ENCODE measurements around the gene USO1. TPM values are rescaled to one million over a fixed set of nuclear protein-coding genes. Genes with fewer than 3 reads are reported as not detected.

The USO1 gene
- total RNA-seq, 1 donor from 2014 or later = 114 TPM

DNA sequence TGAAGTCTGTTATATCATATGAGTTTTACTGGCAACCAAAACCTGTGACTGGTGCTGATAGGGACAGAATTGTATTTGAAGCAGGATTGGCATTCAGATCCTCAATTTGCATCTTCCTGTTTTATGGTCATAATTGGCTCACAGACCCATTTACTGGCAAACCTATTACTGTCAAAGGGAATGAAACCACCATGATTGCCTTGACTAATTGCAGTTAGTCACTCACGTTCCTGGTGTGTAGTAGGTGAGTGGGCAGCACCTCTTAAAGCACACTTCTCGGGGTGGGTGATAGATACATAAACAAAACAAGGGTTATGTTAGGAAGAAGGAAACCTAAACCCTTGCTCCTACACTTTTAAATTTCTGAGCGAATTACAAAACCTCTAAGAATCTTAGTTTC, 96.8 kb downstream of the USO1 start:
- H3K27me3 Mint-ChIP-seq (ENCODE audit: insufficient read depth, low read depth) = no peaks in the 10 kb centered on the region
- Histone ChIP-seq H3K79me2 (ENCODE audit: low read depth) (no peaks in the 10 kb centered on the region), H3K36me3 (no peaks in the 10 kb centered on the region), H3K27me3 (no peaks in the 10 kb centered on the region), H3K4me3 (no peak overlapping the region), H3K9ac (no peak overlapping the region), H3K4me1 (no peaks in the 10 kb centered on the region), H3F3A (ENCODE audit: low read depth) (no peaks in the 10 kb centered on the region), H3K4me2 (no peak overlapping the region), H3K9me3 (ENCODE audit: low read depth) (no peaks in the 10 kb centered on the region), H2AFZ (replicated peaks) (no peak overlapping the region), H3K27ac (no peak overlapping the region), H4K20me1 (ENCODE audit: low read depth) (no peaks in the 10 kb centered on the region)
- peaks cover 3% of the 10 kb centered on the region for H3K36me3 Mint-ChIP-seq
- no peak overlapping the region for H3K4me3 Mint-ChIP-seq
- H3K9me3 Mint-ChIP-seq = no peaks in the 10 kb centered on the region
- no peak for DNase-seq (ENCODE audit: low spot score)
- no peak for TF ChIP-seq EZH2 (IDR thresholded peaks at IDR 0.05)
- H3K27ac Mint-ChIP-seq = no peak overlapping the region
- no peaks in the 10 kb centered on the region for H3K4me1 Mint-ChIP-seq

DNA sequence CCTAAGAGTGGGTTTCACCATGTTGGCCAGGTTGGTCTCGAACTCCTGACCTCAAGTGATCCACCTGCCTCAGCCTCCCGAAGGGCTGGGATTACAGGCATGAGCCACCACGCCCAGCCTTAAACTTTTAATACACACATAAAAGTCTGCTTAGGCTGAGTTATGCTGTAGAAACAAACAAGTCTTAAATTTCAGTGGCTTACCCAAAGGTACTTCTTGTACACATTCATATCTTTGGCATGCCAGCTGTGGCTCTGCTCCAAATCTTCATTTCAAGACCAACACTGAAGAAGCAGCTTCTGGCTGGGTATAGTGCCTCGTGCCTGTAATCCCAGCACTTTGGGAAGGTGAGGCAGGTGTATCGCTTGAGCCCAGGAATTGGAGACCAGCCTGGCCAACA, 97.6 kb downstream of the USO1 start:
- Histone ChIP-seq H3K27ac (no peak overlapping the region), H3F3A (ENCODE audit: low read depth) (no peaks in the 10 kb centered on the region), H3K4me2 (no peak overlapping the region), H2AFZ (replicated peaks) (no peak overlapping the region), H3K9me3 (ENCODE audit: low read depth) (no peaks in the 10 kb centered on the region), H3K79me2 (ENCODE audit: low read depth) (no peaks in the 10 kb centered on the region), H3K4me1 (no peaks in the 10 kb centered on the region), H3K27me3 (no peaks in the 10 kb centered on the region), H3K4me3 (no peak overlapping the region), H3K36me3 (no peaks in the 10 kb centered on the region), H3K9ac (no peak overlapping the region), H4K20me1 (ENCODE audit: low read depth) (no peaks in the 10 kb centered on the region)
- Mint-ChIP-seq H3K27ac (no peak overlapping the region), H3K36me3 (no peaks in the 10 kb centered on the region), H3K9me3 (no peaks in the 10 kb centered on the region), H3K4me3 (no peak overlapping the region), H3K27me3 (ENCODE audit: insufficient read depth, low read depth) (no peaks in the 10 kb centered on the region), H3K4me1 (no peaks in the 10 kb centered on the region)
- TF ChIP-seq, protein P1, sequence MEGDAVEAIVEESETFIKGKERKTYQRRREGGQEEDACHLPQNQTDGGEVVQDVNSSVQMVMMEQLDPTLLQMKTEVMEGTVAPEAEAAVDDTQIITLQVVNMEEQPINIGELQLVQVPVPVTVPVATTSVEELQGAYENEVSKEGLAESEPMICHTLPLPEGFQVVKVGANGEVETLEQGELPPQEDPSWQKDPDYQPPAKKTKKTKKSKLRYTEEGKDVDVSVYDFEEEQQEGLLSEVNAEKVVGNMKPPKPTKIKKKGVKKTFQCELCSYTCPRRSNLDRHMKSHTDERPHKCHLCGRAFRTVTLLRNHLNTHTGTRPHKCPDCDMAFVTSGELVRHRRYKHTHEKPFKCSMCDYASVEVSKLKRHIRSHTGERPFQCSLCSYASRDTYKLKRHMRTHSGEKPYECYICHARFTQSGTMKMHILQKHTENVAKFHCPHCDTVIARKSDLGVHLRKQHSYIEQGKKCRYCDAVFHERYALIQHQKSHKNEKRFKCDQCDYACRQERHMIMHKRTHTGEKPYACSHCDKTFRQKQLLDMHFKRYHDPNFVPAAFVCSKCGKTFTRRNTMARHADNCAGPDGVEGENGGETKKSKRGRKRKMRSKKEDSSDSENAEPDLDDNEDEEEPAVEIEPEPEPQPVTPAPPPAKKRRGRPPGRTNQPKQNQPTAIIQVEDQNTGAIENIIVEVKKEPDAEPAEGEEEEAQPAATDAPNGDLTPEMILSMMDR (IDR thresholded peaks at IDR 0.05) = no peak
- no peak for TF ChIP-seq EZH2phosphoT487 (IDR thresholded peaks at IDR 0.05)
- TF ChIP-seq EZH2 (IDR thresholded peaks at IDR 0.05) = no peak
- DNase-seq (ENCODE audit: low spot score) = no peak

DNA sequence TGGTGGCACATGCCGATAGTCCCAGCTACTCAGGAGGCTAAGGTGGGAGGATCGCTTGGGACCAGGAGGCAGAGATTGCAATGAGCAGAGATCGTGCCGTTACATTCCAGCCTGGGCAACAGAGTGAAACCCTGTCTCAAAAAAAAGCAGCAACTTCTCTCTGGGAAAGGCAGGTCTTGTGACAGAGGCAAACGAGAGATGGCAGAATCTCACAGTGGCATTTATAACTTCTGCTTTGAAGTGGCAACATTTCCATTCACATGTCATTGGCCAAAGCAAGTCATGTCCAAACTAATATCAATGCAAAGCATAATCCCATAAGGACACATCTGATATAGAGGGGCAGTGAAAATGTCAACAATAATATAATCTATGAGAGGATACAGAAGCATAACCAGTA, 98.0 kb downstream of the USO1 start:
- TF ChIP-seq EZH2phosphoT487 (IDR thresholded peaks at IDR 0.05) (no peak), EZH2 (IDR thresholded peaks at IDR 0.05) (no peak)
- TF ChIP-seq, protein P1 (IDR thresholded peaks at IDR 0.05) = no peak
- no peak overlapping the region for H3K4me3 Mint-ChIP-seq
- no peak for DNase-seq (ENCODE audit: low spot score)
- no peak overlapping the region for H3K4me2 ChIP-seq
- H3K9me3 Mint-ChIP-seq = no peaks in the 10 kb centered on the region
- no peaks in the 10 kb centered on the region for H3K79me2 ChIP-seq (ENCODE audit: low read depth)
- no peak overlapping the region for H3K4me3 ChIP-seq
- no peaks in the 10 kb centered on the region for H3K9me3 ChIP-seq (ENCODE audit: low read depth)
- no peaks in the 10 kb centered on the region for H3F3A ChIP-seq (ENCODE audit: low read depth)
- no peak overlapping the region for H3K9ac ChIP-seq
- no peaks in the 10 kb centered on the region for H3K27me3 ChIP-seq
- H3K27ac Mint-ChIP-seq = no peak overlapping the region
- H3K36me3 ChIP-seq = no peaks in the 10 kb centered on the region
- no peaks in the 10 kb centered on the region for H3K27me3 Mint-ChIP-seq (ENCODE audit: insufficient read depth, low read depth)
- no peaks in the 10 kb centered on the region for H3K36me3 Mint-ChIP-seq
- H3K4me1 ChIP-seq = no peaks in the 10 kb centered on the region
- H2AFZ ChIP-seq (replicated peaks) = no peak overlapping the region
- no peaks in the 10 kb centered on the region for H4K20me1 ChIP-seq (ENCODE audit: low read depth)
- no peak overlapping the region for H3K27ac ChIP-seq
- no peaks in the 10 kb centered on the region for H3K4me1 Mint-ChIP-seq

DNA sequence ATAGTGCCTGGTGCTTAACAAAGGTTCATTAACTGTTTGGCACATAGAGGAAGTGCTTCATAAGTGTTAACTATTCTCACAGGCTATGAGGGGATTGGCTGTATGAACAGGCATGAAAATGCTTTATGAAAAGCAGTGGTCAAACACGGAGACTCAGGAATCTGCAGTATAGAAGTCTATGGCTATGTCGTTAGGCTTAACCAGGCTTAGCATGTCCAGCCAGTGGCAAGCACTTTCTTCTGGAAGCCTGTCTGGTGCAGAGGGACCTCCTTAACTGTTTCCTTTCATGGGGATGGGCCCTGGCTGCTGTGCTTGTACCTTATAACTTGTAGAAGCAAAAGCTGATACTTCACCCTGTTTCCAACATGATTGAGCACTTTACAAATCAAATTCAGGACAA, 99.4 kb downstream of the USO1 start:
- Histone ChIP-seq H3K9me3 (ENCODE audit: low read depth) (no peaks in the 10 kb centered on the region), H3K27ac (no peak overlapping the region), H3K4me2 (no peak overlapping the region), H3K36me3 (no peaks in the 10 kb centered on the region), H3K4me3 (no peak overlapping the region), H3K9ac (no peak overlapping the region), H3K4me1 (no peaks in the 10 kb centered on the region), H2AFZ (replicated peaks) (no peak overlapping the region), H3K27me3 (no peaks in the 10 kb centered on the region), H3F3A (ENCODE audit: low read depth) (no peaks in the 10 kb centered on the region), H3K79me2 (ENCODE audit: low read depth) (no peaks in the 10 kb centered on the region), H4K20me1 (ENCODE audit: low read depth) (no peaks in the 10 kb centered on the region)
- Mint-ChIP-seq H3K36me3 (no peaks in the 10 kb centered on the region), H3K9me3 (no peaks in the 10 kb centered on the region), H3K4me3 (no peak overlapping the region), H3K27ac (no peak overlapping the region), H3K27me3 (ENCODE audit: insufficient read depth, low read depth) (no peaks in the 10 kb centered on the region), H3K4me1 (no peaks in the 10 kb centered on the region)
- no peak for DNase-seq (ENCODE audit: low spot score)
- TF ChIP-seq EZH2phosphoT487 (IDR thresholded peaks at IDR 0.05) (no peak), EZH2 (IDR thresholded peaks at IDR 0.05) (no peak)
- TF ChIP-seq, protein P1 (IDR thresholded peaks at IDR 0.05) = no peak

All from neural progenitor cell (in vitro differentiated cells).